H54 (cell line): Measurements from ENCODE around the gene PCNT.
"Not testable (repeated sequence)": the region's sequence is repeated elsewhere in the genome, so short reads cannot be mapped to it uniquely, and the experiment has no call there.

Experiments used
- DNase-seq: peaks from one replicate; pipeline ENCODE4 v3.0.0; 2011; ENCODE audit warnings: low spot score, mixed read lengths; ENCODE audit not compliant: insufficient read length
- FAIRE-seq: peaks from 3 replicates; lab custom pipeline; 2011; peaks lifted over from hg19 to GRCh38; lab: Jason Lieb, UNC
- POLR2A ChIP-seq: IDR thresholded peaks from 2 replicates; pipeline ENCODE4 v1.6.1; 2011; ENCODE audit warnings: low read depth, mild to moderate bottlenecking, low read length

PCNT gene

GRCh38 chr21:46438241-46438640 is 114.3 kb downstream of the PCNT start:
- FAIRE-seq (no peak), DNase-seq (no peak)
- TF ChIP-seq POLR2A: no peak

GRCh38 chr21:46439906-46440305 is 116.0 kb downstream of the PCNT start:
- DNase-seq (no peak), FAIRE-seq (no peak)
- no peak for TF ChIP-seq POLR2A

- DNase-seq (no peak), FAIRE-seq (no peak)
- TF ChIP-seq POLR2A: no peak
Observed at GRCh38 chr21:46441331-46441730, 117.4 kb downstream of the PCNT start.

- no peak for DNase-seq
- TF ChIP-seq POLR2A: no peak
- no peak for FAIRE-seq
Observed at GRCh38 chr21:46441961-46442498, 118.1 kb downstream of the PCNT start.

GRCh38 chr21:46442938-46443337 is 119.0 kb downstream of the PCNT start:
- DNase-seq (no peak), FAIRE-seq (no peak)
- no peak for TF ChIP-seq POLR2A

GRCh38 chr21:46443910-46444309 is 120.0 kb downstream of the PCNT start:
- no peak for FAIRE-seq
- DNase-seq: no peak
- TF ChIP-seq POLR2A: no peak

- DNase-seq: no peak
- TF ChIP-seq POLR2A: no peak
- FAIRE-seq: no peak
Observed at GRCh38 chr21:46448108-46448507, 124.2 kb downstream of the PCNT start.

GRCh38 chr21:46448855-46449254 is 124.9 kb downstream of the PCNT start:
- FAIRE-seq, DNase-seq: not testable (repeated sequence)

GRCh38 chr21:46452710-46453109 is 128.8 kb downstream of the PCNT start:
- FAIRE-seq: no peak
- no peak for DNase-seq
- TF ChIP-seq POLR2A: no peak

- no peak for TF ChIP-seq POLR2A
- FAIRE-seq (no peak), DNase-seq (no peak)
Observed at GRCh38 chr21:46454142-46454541, 130.2 kb downstream of the PCNT start.

GRCh38 chr21:46454634-46455390 is 130.9 kb downstream of the PCNT start:
- no peak for TF ChIP-seq POLR2A
- FAIRE-seq (no peak), DNase-seq (no peak)

GRCh38 chr21:46455575-46456385 is 131.8 kb downstream of the PCNT start:
- DNase-seq (peak; percentile 51), FAIRE-seq (no peak)
- no peak for TF ChIP-seq POLR2A

GRCh38 chr21:46456750-46457149 is 132.8 kb downstream of the PCNT start:
- FAIRE-seq (no peak), DNase-seq (no peak)
- no peak for TF ChIP-seq POLR2A

- DNase-seq: peak; percentile 49
Observed at GRCh38 chr21:46457801-46458314, 133.9 kb downstream of the PCNT start.

More at GRCh38 chr21:46457801-46458314, 133.9 kb downstream of the PCNT start:
- FAIRE-seq: no peak
- TF ChIP-seq POLR2A: no peak
